ENCODE data around the gene CRHR2.

The CRHR2 gene

GRCh38 chr7:30683306-30683705 is 1.1 kb upstream of the CRHR2 start:
- DNase-seq (ENCODE audit: low spot score in 2 of 2): no peak
- H3K9me3 ChIP-seq: no peaks in the 10 kb centered on the region
- peaks cover 40% of the 10 kb centered on the region for H3K27me3 ChIP-seq (ENCODE audit: low read depth)
- no peaks in the 10 kb centered on the region; the same call in 1 of the 2 replicates for H3K4me1 ChIP-seq
- in situ Hi-C loops (cut with MboI; ENCODE audit: low sequenced_read_pairs): no loop called here
- H3K36me3 ChIP-seq (replicated peaks): no peaks in the 10 kb centered on the region
- H3K4me3 ChIP-seq: no peak overlapping the region

GRCh38 chr7:30681815-30682211 is 443 bp downstream of the CRHR2 start:
- in situ Hi-C loops (cut with MboI; ENCODE audit: low sequenced_read_pairs): no loop called here
- no peaks in the 10 kb centered on the region for H3K36me3 ChIP-seq (replicated peaks)
- peak overlapping the region; percentile 29 for H3K4me3 ChIP-seq
- H3K27me3 ChIP-seq (ENCODE audit: low read depth): peaks cover 52% of the 10 kb centered on the region
- no peaks in the 10 kb centered on the region; the same call in 1 of the 2 replicates for H3K4me1 ChIP-seq
- no peaks in the 10 kb centered on the region for H3K9me3 ChIP-seq
- DNase-seq (ENCODE audit: low spot score in 2 of 2): no peak

- Histone ChIP-seq H3K4me3 (no peak overlapping the region), H3K36me3 (replicated peaks) (no peaks in the 10 kb centered on the region), H3K4me1 (no peaks in the 10 kb centered on the region; the same call in 1 of the 2 replicates), H3K9me3 (no peaks in the 10 kb centered on the region), H3K27me3 (ENCODE audit: low read depth) (peaks cover 54% of the 10 kb centered on the region)
- in situ Hi-C loops (cut with MboI; ENCODE audit: low sequenced_read_pairs): no loop called here
- no peak for DNase-seq (ENCODE audit: low spot score in 2 of 2)
Observed at GRCh38 chr7:30681331-30681797, 892 bp downstream of the CRHR2 start.

GRCh38 chr7:30679664-30680063 is 2.6 kb downstream of the CRHR2 start:
- no peaks in the 10 kb centered on the region for H3K9me3 ChIP-seq
- DNase-seq (ENCODE audit: low spot score in 2 of 2): no peak
- in situ Hi-C loops (cut with MboI; ENCODE audit: low sequenced_read_pairs): no loop called here
- no peaks in the 10 kb centered on the region; the same call in 1 of the 2 replicates for H3K4me1 ChIP-seq
- no peaks in the 10 kb centered on the region for H3K36me3 ChIP-seq (replicated peaks)
- H3K27me3 ChIP-seq (ENCODE audit: low read depth): peaks cover 57% of the 10 kb centered on the region
- no peak overlapping the region for H3K4me3 ChIP-seq

- in situ Hi-C loops (cut with MboI; ENCODE audit: low sequenced_read_pairs): no loop called here
- H3K4me1 ChIP-seq: no peaks in the 10 kb centered on the region; the same call in 1 of the 2 replicates
- DNase-seq (ENCODE audit: low spot score in 2 of 2): no peak
- peaks cover 53% of the 10 kb centered on the region for H3K27me3 ChIP-seq (ENCODE audit: low read depth)
- H3K9me3 ChIP-seq: no peaks in the 10 kb centered on the region
- no peaks in the 10 kb centered on the region for H3K36me3 ChIP-seq (replicated peaks)
- no peak overlapping the region for H3K4me3 ChIP-seq
Observed at GRCh38 chr7:30678805-30679204, 3.5 kb downstream of the CRHR2 start.

GRCh38 chr7:30674876-30675275 is 7.4 kb downstream of the CRHR2 start:
- Histone ChIP-seq H3K27me3 (ENCODE audit: low read depth) (peaks cover 26% of the 10 kb centered on the region), H3K9me3 (no peaks in the 10 kb centered on the region), H3K4me1 (no peaks in the 10 kb centered on the region), H3K4me3 (no peak overlapping the region), H3K36me3 (replicated peaks) (no peaks in the 10 kb centered on the region)
- DNase-seq (ENCODE audit: low spot score in 2 of 2): no peak
- in situ Hi-C loops (cut with MboI; ENCODE audit: low sequenced_read_pairs): no loop called here

GRCh38 chr7:30674420-30674819 is 7.8 kb downstream of the CRHR2 start:
- no peak for DNase-seq (ENCODE audit: low spot score in 2 of 2)
- in situ Hi-C loops (cut with MboI; ENCODE audit: low sequenced_read_pairs): no loop called here
- H3K4me3 ChIP-seq: no peak overlapping the region
- peaks cover 26% of the 10 kb centered on the region for H3K27me3 ChIP-seq (ENCODE audit: low read depth)
- H3K36me3 ChIP-seq (replicated peaks): no peaks in the 10 kb centered on the region
- H3K9me3 ChIP-seq: no peaks in the 10 kb centered on the region
- no peaks in the 10 kb centered on the region for H3K4me1 ChIP-seq

GRCh38 chr7:30671793-30672465 is 10.3 kb downstream of the CRHR2 start:
- no peaks in the 10 kb centered on the region for H3K9me3 ChIP-seq
- no peaks in the 10 kb centered on the region for H3K36me3 ChIP-seq (replicated peaks)
- H3K4me3 ChIP-seq: no peak overlapping the region
- H3K4me1 ChIP-seq: no peaks in the 10 kb centered on the region
- DNase-seq (ENCODE audit: low spot score in 2 of 2): peak; percentile 34 to 80
- peaks cover 11% of the 10 kb centered on the region for H3K27me3 ChIP-seq (ENCODE audit: low read depth)
- in situ Hi-C loops (cut with MboI; ENCODE audit: low sequenced_read_pairs): no loop called here

- H3K9me3 ChIP-seq: no peaks in the 10 kb centered on the region
- H3K27me3 ChIP-seq (ENCODE audit: low read depth): no peaks in the 10 kb centered on the region
- H3K4me3 ChIP-seq: no peak overlapping the region
- no peak for DNase-seq (ENCODE audit: low spot score in 2 of 2)
- H3K4me1 ChIP-seq: no peaks in the 10 kb centered on the region
- in situ Hi-C loops (cut with MboI; ENCODE audit: low sequenced_read_pairs): no loop called here
- no peaks in the 10 kb centered on the region for H3K36me3 ChIP-seq (replicated peaks)
Observed at GRCh38 chr7:30668102-30668501, 14.2 kb downstream of the CRHR2 start.

- in situ Hi-C loops (cut with MboI; ENCODE audit: low sequenced_read_pairs): no loop called here
- DNase-seq (ENCODE audit: low spot score in 2 of 2): no peak
- H3K36me3 ChIP-seq (replicated peaks): no peaks in the 10 kb centered on the region
- no peaks in the 10 kb centered on the region for H3K27me3 ChIP-seq (ENCODE audit: low read depth)
- H3K4me3 ChIP-seq: no peak overlapping the region
- H3K9me3 ChIP-seq: no peaks in the 10 kb centered on the region
- H3K4me1 ChIP-seq: no peaks in the 10 kb centered on the region
Observed at GRCh38 chr7:30667172-30667571, 15.1 kb downstream of the CRHR2 start.

- no peak for DNase-seq (ENCODE audit: low spot score in 2 of 2)
- no peaks in the 10 kb centered on the region for H3K27me3 ChIP-seq (ENCODE audit: low read depth)
- in situ Hi-C loops (cut with MboI; ENCODE audit: low sequenced_read_pairs): no loop called here
- H3K4me1 ChIP-seq: no peaks in the 10 kb centered on the region
- no peaks in the 10 kb centered on the region for H3K36me3 ChIP-seq (replicated peaks)
- no peak overlapping the region for H3K4me3 ChIP-seq
- H3K9me3 ChIP-seq: no peaks in the 10 kb centered on the region
Observed at GRCh38 chr7:30665449-30665848, 16.8 kb downstream of the CRHR2 start.

GRCh38 chr7:30665043-30665442 is 17.2 kb downstream of the CRHR2 start:
- in situ Hi-C loops (cut with MboI; ENCODE audit: low sequenced_read_pairs): no loop called here
- no peaks in the 10 kb centered on the region for H3K9me3 ChIP-seq

GRCh38 chr7:30664184-30664885 is 17.9 kb downstream of the CRHR2 start:
- in situ Hi-C loops (cut with MboI; ENCODE audit: low sequenced_read_pairs): no loop called here
- H3K4me3 ChIP-seq: no peak overlapping the region
- H3K27me3 ChIP-seq (ENCODE audit: low read depth): no peaks in the 10 kb centered on the region
- H3K4me1 ChIP-seq: no peaks in the 10 kb centered on the region
- H3K36me3 ChIP-seq (replicated peaks): no peaks in the 10 kb centered on the region
- no peaks in the 10 kb centered on the region for H3K9me3 ChIP-seq
- DNase-seq (ENCODE audit: low spot score in 2 of 2): no peak

More at GRCh38 chr7:30665043-30665442, 17.2 kb downstream of the CRHR2 start:
- H3K4me1 ChIP-seq: no peaks in the 10 kb centered on the region
- H3K4me3 ChIP-seq: no peak overlapping the region
- H3K27me3 ChIP-seq (ENCODE audit: low read depth): no peaks in the 10 kb centered on the region
- no peak for DNase-seq (ENCODE audit: low spot score in 2 of 2)
- H3K36me3 ChIP-seq (replicated peaks): no peaks in the 10 kb centered on the region

- H3K4me1 ChIP-seq: no peaks in the 10 kb centered on the region
- H3K36me3 ChIP-seq (replicated peaks): no peaks in the 10 kb centered on the region
- in situ Hi-C loops (cut with MboI; ENCODE audit: low sequenced_read_pairs): no loop called here
- no peaks in the 10 kb centered on the region for H3K27me3 ChIP-seq (ENCODE audit: low read depth)
- H3K9me3 ChIP-seq: no peaks in the 10 kb centered on the region
- H3K4me3 ChIP-seq: no peak overlapping the region
- DNase-seq (ENCODE audit: low spot score in 2 of 2): no peak
Observed at GRCh38 chr7:30663414-30663813, 18.8 kb downstream of the CRHR2 start.

Measured in HAP-1 (cell line).